Spleen (tissue), 7 donors: Measurements from ENCODE around the gene UBR4.

Experiments
- POLR2A ChIP-seq, 3 donors: fragments of 450-650 bp; IDR thresholded peaks; one replicate each; pipeline ENCODE4 v1.5.1; 2017; ENCODE audit warnings: antibody characterized with exemption in 3 of 3, mild to moderate bottlenecking in 1 of 3
- POLR2AphosphoS5 ChIP-seq, 3 donors: sonication (generic); formaldehyde crosslinking; IDR thresholded peaks; one replicate each; pipeline ENCODE4 v1.5.1; 2017; ENCODE audit warnings: antibody characterized with exemption in 3 of 3
- TF ChIP-seq, protein P1 (sequence below), 11 experiments: fragments of 200-600 bp in 7 of 11; fragments of 450-650 bp in 4 of 11; sonication (generic) in 4 of 11; IDR thresholded peaks in 8 of 11; conservative IDR thresholded peaks in 3 of 11; 1 replicate in 7 of 11; 2 replicates in 4 of 11; pipeline versions ENCODE4 v1.4.0 to v1.8.0; 2016 to 2021; ENCODE audit warnings: antibody characterized with exemption in 11 of 11, inconsistent platforms in 4 of 11, mild to moderate bottlenecking in 1 of 11
- donor health status: DM: no; HTN: no; CAD: no; lungs with moderate emphysema.
- donor health status: DM: no; HTN: no; CAD: no.
- donor health status: DM: no; HTN: no; CAD: no.

DNA sequence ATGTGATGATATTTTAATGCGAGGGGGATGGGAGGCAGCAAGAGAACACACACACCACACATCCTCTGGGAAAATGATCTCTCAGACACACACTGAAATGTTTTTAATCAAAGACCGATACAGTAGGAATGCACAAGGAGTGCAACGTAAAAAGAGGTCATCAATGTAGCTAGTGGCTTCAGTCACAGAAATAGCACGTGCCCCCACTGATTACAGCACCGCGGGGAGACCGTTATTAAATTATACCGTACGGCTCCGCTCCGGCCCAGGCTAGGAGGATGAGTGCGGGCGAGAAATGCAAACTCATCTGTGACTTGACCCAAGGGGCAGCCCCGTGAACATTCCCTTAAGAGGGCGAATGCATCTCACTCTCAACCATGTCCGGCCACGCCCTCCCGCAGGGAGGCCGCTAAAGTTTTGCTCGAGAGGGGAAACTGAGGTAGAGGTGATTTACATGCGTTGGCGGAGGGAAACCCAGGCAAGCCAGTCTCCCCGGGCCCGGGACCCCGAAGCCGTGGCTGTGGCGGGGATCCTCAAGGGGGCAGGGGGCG lies 552 bp downstream of the UBR4 start:
- TF ChIP-seq, protein P1, sequence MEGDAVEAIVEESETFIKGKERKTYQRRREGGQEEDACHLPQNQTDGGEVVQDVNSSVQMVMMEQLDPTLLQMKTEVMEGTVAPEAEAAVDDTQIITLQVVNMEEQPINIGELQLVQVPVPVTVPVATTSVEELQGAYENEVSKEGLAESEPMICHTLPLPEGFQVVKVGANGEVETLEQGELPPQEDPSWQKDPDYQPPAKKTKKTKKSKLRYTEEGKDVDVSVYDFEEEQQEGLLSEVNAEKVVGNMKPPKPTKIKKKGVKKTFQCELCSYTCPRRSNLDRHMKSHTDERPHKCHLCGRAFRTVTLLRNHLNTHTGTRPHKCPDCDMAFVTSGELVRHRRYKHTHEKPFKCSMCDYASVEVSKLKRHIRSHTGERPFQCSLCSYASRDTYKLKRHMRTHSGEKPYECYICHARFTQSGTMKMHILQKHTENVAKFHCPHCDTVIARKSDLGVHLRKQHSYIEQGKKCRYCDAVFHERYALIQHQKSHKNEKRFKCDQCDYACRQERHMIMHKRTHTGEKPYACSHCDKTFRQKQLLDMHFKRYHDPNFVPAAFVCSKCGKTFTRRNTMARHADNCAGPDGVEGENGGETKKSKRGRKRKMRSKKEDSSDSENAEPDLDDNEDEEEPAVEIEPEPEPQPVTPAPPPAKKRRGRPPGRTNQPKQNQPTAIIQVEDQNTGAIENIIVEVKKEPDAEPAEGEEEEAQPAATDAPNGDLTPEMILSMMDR (IDR thresholded peaks at IDR 0.05 in 8 of 11, conservative IDR thresholded peaks at IDR 0.05 in 3 of 11), result no peak
- TF ChIP-seq POLR2A (IDR thresholded peaks at IDR 0.05) (no peak), POLR2AphosphoS5 (IDR thresholded peaks at IDR 0.05) (no peak)
